NCI-H1694 treated with DMSO at 0.1 percent for 48 hours (cell line): Measurements from ENCODE around the gene SCYGR6.
"Not testable (repeated sequence)": the region's sequence is repeated elsewhere in the genome, so short reads cannot be mapped to it uniquely, and the experiment has no call there.

Experiments
- DNase-seq: peaks from one replicate; lab custom pipeline; 2025; lab: John Stamatoyannopoulos, UW

SCYGR6 gene, protein sequence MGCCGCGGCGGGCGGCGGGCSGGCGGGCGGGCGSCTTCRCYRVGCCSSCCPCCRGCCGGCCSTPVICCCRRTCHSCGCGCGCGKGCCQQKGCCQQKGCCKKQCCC

DNA sequence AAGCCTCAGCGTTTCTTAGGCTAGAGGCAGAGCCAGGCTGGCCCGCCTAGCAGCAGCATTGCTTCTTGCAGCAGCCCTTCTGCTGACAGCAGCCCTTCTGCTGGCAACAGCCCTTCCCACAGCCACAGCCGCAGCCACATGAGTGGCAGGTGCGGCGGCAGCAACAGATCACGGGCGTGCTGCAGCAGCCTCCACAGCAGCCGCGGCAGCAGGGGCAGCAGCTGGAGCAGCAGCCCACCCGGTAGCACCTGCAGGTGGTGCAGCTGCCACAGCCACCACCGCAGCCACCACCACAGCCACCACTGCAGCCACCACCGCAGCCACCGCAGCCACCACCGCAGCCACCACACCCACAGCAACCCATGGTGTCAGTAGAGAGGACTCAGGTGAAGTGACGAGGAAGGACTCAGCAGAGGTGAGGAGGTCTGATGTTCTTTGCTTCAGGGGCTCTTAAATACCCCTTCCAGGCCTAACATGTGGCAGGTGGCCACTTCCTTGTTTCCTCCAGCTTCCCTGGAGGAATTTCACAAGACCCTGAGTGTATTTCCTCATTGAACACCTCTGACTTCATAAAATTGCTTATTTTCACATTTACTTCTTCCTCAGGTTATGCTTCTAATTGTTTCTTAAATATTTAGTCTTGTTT, at the start of gene SCYGR6:
Gene SCYGR6, minus strand, starts transcription at position 364 of the 646 bp plus-strand sequence. Its CDS starts 0 bp downstream, at position 364.
- no peak for DNase-seq

DNA sequence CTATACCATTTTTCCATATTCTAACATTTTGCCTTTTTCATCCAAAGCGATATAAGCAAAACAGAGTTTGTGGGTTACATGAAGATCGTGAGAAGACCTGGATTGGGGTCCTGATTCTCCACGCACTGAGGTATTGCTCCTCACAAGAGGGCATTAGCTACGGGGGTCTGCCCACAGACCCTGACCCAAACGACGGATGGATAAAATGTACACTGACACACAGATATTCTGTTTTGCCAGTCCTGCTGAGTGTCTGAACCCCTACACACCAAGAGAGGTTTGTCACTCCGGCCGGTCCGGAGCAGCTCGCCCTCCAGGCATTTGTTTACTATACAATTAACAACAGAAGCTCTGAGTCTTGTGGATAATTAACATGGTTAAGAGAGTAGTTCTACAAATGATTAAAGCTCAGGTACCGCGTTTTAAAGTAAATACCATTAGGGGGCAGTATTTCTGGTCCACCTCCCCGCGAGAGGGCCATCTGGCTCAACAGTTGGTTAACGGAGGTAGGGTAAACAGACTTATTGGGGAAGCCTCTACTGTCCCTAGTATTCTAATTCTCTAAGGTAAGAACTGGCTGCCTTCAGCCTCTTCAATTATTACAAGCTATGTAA, 49.6 kb upstream of the SCYGR6 start:
- peak; percentile 5 for DNase-seq

DNA sequence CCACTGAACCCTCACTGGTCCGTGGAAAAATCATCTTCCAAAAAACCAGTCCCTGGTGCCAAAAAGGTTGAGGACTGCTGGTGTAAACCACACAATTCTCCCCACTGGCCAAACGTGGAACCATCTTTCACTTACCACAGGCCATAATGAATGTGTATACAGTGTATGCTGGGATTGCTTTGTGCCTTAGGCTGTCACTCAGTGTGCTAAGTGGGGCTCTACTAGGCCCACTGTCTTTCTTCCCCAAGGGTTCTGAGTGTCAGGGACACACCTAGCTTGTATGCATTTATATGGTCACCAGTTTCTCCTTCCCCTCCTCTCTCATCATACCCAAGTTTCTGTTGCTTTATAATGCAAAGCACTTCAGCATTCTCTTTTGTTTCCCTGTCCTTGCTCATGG, 48.4 kb upstream of the SCYGR6 start:
- DNase-seq = no peak

DNA sequence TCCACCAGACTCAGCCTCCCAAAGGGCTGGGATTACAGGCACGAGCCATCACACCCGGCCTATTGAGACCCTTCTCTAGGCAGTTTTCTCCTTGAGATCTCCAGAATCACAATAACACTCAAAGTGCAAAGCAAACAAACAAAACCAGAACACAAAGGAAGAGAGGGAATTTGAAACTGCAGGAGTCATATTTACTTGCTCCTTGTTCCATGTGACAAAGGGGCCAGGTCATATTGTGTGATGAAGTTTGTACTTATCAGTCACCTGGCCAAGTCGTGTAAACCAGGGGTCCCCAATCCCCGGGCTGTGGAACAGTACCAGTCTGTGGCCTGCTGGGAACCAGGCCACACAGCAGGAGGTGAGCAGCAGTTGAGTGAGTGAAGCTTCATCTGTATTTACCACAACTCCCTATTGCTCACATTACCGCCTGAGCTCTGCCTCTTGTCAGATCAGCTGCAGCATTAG, 47.7 kb upstream of the SCYGR6 start:
- no peak for DNase-seq

DNA sequence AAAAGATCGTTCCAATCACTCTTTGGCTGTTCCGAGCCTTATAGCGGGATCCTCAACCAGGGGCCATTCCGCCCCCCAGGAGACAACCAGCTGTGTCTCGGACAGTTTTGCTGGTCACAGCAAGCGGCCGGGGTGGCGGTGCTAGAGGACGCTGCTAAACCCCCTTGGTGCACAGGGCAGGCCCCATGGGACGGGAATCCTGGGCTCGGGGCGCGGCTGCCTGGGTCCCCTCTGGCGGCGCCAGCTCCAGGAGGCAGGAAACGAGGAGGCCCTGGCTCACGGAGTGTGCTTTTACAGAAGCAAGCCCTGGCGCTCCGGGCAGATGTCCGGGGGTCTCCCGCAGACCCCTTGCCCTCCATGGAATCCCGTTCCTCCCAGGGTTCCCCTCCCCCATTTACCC, 43.3 kb upstream of the SCYGR6 start:
- no peak for DNase-seq

DNA sequence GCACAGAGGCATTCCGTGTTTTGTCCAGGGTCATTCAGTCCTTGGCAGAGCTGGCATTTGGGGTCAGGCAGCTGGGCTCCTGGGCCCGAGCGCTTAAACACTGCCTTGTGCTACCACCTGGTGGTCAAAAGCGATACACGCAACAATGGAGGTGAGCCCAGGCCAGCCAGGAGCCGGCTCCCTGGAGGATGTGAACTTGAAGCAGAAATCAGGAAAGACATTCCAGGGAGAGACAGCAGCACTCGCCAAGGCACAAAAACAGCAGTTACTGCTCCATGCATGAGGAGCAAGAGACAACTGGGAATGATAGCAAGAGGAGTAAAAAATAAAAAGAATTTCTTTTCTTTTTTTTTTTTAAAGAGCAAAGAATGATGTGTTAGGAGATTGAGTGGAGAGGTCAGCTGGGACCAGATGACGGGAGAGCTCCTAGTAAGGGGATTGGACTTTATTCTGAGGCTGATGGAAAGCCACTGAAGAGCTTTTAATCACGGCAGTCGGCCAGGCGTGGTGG, 41.9 kb upstream of the SCYGR6 start:
- DNase-seq = peak; percentile 26

DNA sequence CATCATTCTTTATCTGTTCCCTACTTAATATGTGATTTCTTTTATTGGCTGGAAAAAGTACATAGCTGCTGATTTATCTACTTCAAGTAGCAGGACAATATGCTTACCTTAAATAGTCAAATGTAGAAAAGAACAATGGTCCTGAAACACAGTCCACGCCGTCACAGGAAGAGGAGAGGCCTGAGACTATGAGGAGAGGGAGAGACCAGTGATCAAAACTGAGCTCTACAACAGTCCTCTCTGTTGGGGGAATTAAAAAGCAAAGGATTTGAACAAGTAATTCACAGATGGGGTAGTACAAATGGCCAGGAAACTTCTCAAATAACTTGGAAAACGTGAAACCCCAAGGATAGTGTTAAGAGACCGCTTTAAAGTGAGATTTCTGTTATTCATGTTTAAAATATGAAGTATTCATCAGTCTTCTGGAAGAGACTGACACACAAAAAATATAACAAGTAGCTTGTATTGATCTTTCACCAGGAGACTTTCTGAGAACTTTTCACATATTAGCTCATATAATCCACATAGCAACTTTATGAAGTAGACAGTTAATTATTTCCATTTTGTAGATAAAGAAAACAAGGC, 41.3 kb upstream of the SCYGR6 start:
- no peak for DNase-seq

DNA sequence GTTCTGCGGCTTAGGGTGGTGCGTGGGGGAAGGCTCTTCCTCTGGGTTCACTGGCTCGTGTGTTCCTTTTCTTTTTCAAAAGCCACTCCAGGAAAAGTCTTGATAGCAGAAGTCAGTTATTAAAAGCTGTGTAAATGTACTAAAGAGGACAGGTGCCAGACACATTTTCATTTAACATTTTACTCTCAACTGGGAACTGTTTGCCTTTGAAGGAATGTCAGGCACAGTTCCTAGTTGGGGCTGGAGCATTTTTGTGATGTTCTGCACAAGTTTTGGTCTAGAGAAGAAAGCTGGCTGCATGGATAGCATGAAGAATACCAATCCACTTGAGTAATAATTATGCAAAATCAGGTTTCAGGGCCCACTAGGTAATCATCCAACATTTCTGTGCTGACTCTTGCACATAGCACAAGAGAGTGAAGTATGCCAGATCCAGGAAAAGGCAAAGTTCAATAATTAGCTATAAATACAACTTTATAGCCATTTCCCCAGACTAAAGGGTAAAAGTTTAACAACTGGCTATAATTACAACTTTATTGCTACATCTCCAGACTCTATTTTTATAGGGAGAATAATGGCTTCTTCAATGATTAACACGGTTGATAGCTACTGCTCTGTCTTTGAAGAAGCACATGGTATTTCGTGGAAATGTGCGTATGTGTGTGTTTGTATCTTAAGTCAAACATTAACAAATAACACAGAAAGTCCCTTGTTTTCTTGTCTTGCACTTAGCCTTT, 37.4 kb upstream of the SCYGR6 start:
- no peak for DNase-seq

DNA sequence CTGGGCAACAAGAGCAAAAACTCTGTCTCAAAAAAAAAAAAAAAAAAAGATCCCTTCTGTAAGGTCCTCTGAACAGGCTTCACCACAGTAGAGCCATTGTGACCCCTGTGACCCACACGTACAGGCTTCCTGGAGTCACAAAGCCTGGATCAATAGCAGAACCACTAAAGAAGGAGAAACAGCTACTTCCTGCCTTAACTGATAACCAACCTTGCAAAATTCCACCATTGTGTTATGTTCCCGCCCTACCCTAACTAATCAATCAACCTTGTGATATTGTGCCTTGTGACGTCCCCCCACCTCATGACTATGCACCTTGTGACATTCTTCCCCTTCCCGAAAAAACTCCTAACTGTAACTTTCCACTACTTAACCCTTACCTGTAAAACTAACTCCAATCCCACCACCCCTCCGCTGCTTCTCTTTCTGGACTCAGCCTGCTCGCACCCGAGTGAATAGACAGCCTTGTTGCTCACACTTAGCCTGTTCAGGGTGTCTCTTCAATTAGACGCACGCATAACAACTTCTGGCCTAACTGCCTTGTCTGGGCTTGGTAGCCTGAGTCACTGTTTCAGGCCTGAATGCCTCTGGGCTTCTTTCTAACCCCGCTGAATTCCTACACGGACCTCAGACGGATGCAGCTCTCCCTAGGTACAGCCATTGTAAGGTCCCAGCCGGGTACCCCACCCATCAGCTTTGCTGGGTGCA, 35.0 kb upstream of the SCYGR6 start:
- DNase-seq = no peak

DNA sequence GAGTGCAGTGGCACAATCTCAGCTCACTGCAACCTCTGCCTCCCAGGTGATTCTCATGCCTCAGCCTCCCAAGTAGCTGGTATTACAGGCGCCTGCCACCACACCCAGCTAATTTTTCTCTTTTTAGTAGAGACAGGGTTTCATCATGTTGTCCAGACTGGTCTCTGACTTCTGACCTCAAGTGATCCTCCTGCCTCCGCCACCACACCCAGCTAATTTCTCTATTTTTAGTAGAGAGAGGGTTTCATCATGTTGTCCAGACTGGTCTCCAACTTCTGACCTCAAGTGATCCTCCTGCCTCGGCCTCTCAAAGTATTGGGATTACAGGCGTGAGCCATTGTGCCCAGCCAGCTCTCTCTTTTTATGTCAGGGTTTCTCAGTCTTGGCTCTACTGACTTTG, 31.7 kb upstream of the SCYGR6 start:
- not testable (repeated sequence) for DNase-seq

DNA sequence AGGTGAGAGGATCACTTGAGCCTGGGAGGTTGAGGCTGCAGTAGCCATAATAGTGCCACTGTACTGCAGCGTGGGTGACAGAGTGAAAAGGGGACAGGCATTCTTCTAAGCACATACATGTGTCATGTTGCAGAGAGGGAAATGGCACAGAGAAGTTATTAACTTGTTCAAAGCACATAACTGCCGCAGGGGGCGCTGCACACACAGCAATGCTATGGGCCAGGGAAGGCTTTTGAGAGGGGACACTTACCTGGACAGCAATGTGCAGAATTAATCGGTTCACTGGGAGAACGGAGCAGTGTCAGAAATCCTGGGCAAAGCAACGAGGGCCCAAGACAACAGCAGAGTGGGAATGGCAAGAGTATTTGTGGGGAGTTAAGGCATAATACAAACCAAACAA, 23.5 kb upstream of the SCYGR6 start:
- no peak for DNase-seq

DNA sequence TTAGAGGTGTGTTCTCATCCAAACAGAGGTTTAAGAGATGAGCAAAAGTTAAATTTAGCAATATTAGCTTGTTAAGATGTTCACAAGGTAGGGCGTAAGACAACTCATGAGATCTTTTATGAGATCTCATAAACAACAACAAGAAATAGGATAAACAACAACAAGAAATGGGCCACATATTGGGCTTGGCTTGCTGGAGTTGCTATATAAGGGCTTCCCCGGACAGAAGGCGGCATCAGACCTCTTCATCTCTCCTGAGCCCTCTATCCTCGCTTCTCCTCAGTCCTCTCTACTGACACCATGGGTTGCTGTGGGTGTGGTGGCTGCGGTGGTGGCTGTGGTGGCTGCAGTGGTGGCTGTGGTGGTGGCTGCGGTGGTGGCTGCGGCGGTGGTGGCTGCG, 21.0 kb upstream of the SCYGR6 start, which contains the start of gene SCYGR8:
Gene SCYGR8, plus strand, starts transcription at position 301 of the 400 bp plus-strand sequence. Its CDS starts 0 bp downstream, at position 301.
- no peak for DNase-seq

DNA sequence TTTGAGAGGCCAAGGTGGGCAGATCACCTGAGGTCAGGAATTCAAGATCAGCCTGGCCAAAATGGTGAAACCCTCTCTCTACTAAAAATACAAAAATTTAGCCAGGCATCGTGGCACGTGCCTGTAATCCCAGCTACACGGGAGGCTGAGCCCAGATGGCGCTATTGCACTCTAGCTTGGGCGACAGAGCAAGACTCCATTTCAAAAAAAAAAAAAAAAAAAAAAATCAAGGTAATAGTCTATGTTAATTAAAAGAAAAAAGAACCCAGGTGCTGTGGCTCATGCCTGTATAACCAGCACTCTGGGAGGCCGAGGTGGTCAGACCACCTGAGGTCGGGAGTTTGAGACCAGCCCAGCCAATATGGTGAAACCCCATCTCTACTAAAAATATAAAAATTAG, 16.1 kb upstream of the SCYGR6 start:
- DNase-seq = not testable (repeated sequence)

DNA sequence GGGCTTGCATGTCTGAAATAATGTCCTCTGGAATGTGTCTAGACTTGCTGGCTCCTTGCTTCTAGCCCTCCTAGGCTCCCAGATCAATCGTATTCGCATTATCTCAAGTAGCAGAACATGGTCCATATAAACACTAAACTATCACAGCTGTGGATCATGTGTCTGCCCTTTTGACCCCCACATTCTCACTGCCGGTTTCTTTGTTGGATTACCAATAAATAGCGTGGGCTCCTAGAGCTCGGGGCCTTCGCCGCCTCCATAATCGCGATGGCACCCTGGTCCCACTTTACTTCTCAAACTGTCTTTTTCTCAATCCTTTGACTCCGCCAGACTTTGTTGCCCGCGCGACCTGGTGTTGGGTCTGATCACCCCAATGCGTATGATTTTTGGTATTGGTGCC, 14.8 kb upstream of the SCYGR6 start:
- no peak for DNase-seq

DNA sequence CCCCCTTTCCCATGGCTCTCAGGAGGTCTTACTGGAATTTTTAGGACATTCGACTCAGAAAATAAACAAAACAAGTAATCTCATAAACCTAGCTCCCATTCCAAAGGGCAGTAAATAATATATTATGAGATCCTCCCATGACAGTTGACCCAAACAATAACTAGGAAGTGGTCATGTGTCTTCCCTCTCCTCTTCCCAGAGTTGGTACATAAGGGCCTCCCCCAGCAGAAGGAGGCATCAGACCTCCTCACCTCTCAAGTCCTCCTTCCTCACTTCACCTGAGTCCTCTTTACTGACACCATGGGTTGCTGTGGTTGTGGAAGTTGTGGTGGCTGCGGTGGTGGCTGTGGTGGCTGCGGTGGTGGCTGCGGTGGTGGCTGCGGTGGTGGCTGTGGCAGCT, 3.5 kb upstream of the SCYGR6 start, which contains the start of gene SCYGR7:
Gene SCYGR7, plus strand, starts transcription at position 301 of the 400 bp plus-strand sequence. Its CDS starts 0 bp downstream, at position 301.
- no peak for DNase-seq

DNA sequence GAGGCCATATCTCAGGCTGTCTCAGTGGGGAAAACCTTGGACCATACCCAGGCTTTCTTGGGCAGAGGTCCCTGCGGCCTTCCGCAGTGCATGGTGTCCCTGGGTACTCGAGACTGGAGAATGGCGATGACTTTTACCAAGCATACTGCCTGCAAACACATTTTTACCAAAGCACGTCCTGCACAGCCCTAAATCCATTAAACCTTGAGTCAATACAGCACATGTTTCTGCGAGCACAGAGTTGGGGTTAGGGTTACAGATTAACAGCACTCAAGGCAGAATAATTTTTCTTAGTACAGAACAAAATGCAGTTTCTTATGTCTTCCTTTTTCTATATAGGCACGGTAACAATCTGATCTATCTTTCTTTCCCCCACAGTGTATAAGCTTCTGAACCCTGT, 1.7 kb downstream of the SCYGR6 start:
- not testable (repeated sequence) for DNase-seq

DNA sequence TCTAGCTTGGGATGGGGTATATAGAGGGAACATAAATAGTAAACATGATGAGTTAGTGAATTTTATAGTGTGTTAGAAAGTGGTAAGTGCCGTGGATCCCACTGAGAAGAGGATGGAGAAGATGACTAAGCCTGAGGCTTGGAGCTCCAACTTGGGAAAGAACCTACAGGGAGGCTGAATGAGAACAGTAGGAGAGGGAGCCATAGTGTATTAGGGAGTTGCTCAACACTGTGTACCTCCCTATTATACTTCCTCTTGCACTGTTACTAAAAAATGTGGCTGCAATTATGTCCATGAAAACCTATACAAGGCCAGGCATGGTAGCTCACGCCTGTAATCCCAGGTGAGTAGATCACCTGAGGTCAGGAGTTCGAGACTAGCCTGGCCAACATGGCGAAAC, 3.9 kb downstream of the SCYGR6 start:
- no peak for DNase-seq

DNA sequence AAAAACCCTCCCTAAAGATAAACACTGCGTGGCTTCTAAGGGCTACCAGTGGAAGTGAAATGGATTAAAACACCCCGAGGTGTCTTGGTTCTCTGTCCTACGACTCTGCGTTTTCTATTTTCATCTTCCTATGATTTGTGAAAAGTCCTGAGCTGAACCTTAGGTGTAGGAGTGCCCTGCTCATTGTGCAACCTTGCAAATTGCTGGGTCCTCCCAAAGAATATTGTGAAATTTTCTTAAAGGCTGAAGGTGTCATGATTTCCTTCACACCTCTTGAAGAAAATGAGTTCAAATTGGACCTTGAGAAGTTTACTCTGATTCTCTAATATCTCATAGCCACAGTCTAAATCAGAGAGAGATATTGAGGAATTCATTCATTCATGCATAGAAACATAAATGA, 4.9 kb downstream of the SCYGR6 start:
- no peak for DNase-seq

DNA sequence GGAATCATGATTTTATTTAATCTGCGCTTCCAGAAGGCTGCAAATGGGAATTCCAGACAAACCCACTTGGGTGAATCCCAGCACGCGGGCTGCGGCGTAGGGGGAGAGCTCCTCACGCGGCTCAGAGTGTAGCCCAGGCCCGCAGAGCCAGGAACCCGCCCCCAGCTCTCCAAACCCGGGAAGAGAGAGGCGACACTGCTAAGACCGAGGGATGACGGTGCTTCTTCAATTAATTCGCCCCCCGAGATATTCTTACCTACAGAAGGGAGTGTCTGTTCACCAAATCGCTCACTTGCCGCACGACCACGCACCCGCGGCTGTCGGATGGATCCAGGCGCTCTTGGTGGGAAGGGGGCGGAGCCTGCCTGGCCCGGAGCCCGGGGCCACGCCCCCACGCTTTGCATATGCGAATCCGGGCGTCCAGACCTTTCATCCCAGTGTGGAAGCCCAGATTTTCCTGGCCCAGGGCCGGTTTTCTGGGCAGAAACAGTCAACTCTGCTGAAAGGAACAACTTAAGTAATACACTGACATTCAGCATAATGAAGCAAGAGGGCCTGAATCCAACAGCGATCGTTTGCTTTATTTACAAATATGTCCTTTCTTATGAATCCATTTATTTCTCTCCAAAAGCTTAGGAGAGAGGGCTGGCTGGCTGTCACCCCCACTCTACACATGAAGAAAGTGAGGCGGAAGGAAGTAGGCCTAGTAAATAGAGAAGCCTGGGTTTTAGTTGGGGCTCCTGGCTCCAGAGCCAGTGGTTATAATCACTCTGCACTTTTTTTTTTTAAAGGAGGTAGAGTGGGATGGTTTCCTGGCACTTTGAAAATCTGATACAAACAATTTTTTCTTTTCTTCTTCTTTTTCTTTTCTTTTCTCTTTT, 6.6 kb downstream of the SCYGR6 start, which contains the start of gene SLC19A3:
Gene SLC19A3, minus strand, starts transcription at position 342 of the 881 bp plus-strand sequence. CDS start 15,710 bp downstream, outside the sequence.
- no peak for DNase-seq

DNA sequence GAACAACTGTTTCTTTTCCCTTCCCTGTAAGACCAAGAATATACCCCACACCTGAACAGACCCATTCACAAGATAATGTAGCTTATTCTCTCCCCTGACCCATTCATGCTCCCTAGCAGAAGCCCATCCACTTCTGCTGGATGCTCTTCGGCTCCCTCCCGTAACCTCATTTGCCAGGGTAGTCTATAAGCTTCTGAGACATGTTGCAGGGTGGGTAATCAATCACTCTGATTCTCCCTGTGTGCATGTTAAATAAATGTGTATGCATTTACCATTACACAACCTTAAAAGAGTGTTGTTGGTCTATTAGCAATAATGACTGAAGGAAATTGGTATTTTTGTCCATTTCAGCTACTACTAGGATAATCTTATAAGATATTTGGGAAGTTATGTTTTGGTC, 8.1 kb downstream of the SCYGR6 start:
- no peak for DNase-seq
